Activated T-helper 9 cell treated with anti-CD3 and anti-CD28 coated beads, Interleukin-2, amount 50 U/mL, for 16 hours (primary cell): ENCODE data around the gene LRP1B.

Experiments used
- DNase-seq: peaks from one replicate; pipeline ENCODE4 v3.0.0-alpha.2; 2020; ENCODE audit warnings: low read depth

LRP1B gene

DNA sequence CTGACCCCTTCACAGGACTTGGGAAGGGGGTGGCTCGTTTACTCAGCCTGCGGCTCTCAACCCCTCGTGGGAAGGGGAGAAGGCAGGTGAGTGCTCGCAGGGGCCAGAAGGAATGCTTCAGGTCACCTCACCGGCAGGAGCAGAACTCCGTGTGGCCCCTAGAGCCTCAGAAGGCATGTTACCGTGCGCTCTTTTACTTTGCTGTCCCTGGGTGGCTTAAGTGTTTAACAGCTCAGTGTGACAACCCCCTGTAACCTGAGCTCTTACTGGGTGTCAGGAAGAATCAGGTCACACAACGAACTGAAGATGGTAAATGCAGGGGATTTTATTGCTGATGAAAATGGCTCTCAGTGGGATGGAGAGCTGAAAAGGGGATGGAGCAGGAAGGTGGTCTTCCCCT is 1235.4 kb downstream of the LRP1B start:
- no peak for DNase-seq

DNA sequence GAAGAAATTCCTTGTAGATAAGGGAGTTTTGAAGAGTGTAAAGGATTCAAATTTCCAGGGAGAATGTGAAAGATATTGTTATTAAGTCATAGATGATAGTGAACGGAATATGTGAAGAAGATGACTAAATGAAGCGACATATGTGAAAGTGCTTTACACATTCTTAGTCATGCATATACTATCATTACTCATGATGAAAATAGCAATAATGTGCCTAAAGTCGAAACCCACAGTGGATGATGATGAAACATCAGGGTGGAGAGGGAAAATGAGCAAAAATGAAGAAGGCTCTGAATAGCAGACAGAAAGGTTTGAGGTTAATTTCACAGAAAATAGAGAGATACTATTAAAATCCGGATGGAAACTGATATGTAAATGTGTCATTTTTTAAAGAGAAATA is 1237.1 kb downstream of the LRP1B start:
- no peak for DNase-seq

DNA sequence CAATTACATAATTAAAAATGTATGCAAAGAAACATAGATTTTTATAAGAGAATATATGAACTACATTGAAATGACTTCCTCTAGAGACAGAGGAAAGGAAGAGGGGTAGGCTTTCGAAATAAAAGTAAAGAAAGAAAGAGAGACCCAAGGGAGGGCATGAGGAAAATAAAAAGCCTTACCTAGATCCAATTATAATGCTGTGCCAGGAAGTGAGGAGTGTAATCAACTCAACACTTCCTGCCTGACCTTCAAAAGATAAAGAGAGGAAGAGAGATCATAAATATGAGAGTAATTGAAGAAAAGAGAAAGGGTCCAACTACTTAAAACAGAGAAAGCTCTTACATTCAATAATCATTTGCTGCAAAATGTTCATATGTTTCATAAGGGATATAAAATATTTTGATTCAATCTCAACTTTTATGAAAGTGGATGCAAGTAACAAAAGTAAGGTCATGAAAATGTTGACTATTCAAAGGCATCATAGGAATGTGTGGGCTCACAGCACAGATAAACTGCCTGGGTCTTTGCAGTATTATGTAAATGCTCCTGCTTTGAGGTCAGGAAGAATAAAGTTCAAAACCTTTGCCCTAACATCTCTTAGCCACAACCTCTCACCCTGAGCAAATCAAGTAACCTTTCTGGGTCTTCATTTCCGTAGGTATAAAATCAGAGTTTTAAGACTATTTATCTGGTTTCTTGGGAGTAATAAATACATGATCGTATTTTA is 1237.7 kb downstream of the LRP1B start:
- DNase-seq, result no peak

DNA sequence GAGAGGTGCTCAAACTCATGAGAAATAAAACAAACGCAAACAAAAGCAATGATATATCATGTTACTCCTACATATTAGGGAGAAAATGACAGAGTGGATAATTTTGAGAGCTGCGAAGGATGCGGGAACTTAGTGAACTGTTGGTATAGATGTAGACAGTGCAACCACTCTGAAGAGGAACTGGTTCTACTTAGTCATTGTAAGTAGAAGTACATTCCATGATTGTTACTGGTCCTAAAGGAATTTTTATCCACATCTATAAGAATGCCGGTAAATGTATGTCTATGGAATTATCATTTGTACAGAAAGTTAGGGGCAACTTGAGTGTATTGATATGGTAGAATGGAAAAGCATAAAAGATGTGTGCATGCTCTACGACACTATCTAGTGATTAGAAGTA is 1238.4 kb downstream of the LRP1B start:
- DNase-seq, result no peak

DNA sequence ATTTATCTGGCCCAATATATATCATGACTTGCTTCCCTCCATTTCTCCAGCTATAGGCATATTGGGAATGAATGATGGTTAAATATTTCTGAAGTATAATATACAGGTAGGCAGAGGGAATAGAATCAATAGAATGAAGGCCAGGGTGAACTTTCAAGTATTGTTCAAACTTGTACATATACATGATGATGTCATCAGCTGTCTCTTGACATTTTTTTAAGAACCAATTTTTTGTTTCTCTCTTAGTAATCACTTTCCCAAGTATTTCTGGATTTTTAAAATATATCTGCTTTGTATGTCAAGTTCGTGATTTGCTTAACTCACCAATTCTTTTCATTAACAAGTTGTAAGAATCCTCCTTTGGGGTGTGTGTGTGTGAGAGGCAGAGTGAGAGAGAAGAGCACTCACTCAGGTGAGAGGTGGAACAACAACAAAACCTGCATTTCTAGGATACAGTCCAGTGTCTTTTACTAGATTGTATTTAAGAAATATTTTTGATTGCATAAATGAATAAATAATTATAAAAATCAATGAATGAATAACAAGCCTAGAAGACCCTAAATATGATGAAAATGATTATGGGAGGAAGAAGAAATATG is 1239.1 kb downstream of the LRP1B start:
- DNase-seq, result no peak

DNA sequence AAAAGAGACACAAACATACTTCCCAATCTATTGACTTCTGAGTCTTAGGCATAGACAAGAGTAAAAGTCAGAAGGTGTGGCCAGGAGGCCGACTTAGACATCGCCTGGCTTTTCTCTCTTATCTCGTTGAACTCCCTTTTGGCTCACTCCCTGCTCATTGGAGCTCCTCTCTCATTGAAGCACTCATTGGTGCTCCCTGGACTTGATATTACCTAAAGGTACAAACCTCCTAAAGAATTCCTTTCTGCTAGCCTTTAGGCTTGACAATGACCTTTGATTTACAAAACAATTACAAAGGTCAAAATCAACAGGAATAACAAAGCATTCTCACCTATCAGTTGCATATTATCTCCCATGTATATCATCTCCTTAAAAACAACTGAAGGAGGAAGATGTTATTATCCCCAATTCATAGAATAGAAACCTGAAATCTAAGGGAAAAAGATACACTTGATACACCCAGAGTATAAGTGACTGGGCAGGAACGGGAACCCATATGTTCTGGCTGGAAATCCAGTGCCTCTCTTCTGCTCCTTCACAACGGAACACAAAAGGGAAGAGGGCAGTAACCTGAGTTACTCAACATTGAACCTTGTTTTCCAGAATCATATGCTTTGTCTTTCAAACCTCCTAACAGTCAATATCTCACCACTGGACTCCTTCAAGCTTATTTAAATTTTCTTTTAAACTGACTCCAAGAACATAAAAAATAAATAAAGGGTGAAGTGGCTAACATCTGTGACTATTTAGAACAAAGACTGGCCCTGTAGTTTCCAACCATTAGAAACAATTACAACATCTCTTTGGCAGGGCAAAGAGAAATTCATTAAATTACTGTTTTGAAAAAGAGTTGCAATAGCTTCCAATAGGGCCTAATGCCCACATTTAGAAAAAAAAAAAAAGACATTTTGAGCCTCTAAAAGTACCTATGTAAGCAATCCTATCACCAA is 1247.9 kb downstream of the LRP1B start:
- no peak for DNase-seq

DNA sequence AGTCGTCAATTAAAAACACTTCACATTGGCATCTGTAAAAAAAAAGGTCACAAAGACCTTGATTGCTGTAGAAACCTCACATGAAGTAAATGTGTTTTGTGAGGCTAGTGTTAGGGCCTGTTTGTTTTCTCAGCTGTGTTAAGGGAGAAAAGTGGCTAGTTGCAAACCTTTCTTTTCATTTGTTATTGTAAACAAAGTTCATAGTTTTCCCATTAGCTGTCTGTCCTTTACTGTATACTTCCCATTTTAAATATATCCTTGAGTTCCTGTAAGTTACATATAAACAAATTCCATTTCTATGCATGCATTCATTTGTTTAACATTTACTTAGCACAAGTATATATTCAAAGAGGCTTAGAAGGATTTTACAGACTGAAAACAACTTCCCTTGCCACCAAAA is 1250.2 kb downstream of the LRP1B start:
- DNase-seq, result no peak

DNA sequence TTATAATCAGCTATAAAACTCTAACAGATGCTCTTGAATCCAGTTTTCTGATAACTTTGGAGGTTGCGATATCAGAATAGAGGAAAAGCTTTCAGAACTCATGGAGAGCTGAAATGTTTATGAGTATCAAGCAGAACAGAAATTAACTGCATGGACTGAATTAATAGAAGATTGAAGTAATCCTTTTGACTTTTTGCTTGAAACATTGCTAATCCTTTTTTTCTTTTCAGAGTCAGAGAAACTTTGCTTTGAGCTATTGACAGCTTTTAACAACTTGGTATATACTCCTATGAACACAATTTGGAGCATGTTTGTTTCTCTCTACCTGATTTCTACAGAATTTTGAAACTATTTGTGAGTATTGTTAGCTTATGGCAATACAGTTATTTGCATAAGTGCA is 1254.8 kb downstream of the LRP1B start:
- DNase-seq, result no peak

DNA sequence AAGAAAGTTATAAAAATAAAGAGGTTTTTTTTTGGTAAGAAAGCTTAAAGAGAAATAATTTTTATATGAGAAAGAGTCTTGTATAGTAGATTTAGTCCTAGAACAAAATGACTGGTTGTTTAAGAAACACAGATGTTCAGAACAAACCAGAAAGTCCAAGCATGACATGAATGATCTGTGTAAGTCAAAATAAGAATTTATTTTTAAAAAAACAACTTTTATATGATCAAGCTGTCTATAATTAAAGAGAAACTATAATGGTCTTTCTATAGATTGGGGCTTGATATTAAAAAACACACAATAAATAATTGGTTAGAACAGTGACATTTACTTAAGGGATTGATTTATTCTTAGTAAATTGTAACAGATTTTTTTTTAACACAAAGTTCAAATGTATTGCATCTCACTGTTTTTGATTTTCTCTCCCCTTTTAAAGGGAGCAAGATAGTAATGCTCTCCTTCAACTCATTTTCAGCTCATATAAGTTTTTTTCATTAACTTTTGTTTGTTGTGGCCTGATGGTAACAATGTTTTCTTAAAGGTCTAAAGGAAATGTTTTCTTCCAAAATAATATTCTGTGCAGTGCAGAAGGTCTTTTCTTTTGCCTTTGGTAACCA is 1256.8 kb downstream of the LRP1B start:
- DNase-seq, result no peak

DNA sequence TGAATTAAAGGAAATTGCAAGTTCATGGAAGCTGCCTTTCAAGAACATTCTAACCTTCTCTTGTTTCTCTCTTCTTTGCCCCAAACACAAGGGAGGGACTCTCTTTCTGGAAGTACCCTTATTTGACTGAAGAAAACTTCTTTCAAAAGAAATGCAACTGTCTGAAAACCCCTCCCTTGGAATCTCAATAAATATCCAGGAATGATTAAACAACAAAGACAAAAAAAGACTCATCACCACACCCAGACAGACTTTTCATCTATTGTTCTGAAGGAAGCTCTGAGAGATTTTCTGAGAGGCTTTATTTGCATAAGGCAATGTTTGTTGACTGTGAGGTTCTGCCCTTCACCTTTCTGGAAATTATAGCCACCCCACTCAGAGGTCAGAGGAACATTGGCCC is 1260.9 kb downstream of the LRP1B start:
- DNase-seq, result no peak

DNA sequence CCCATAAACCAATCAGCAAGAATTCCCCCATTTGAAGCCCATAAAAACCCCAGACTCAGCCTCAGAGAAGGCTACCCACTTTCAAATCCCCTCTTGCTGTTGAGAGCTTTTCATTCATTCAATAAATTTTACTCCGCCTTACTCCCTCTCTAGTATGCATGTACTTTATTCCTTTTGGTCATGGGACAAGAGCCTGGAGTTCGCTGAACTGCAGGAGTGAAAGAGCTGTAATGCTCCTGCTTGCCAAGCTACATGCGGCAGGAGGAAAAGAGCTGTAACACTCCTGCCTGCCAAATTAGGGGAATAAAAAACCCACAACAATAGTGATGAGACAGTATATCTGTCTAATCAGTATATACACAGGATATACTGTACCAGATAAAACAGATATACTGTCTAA is 1261.7 kb downstream of the LRP1B start:
- DNase-seq, result no peak

DNA sequence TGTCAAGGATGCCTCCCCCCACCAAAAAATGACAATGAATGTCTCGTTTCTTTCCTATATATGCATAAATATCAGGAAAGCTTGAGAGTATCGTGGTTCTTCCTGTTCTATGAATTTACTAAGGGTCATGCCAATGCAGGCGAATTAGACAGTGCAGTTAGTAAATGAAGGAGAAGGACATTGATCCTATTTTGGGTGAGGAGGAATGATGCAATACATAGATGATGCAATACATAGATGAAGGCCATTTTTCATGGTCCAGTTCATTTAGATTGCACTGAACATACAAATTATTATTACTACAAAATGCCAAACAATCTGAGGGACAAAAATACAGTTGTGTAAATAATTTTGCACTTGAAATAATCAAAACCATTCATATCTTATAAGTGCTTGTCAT is 1265.0 kb downstream of the LRP1B start:
- DNase-seq, result no peak

DNA sequence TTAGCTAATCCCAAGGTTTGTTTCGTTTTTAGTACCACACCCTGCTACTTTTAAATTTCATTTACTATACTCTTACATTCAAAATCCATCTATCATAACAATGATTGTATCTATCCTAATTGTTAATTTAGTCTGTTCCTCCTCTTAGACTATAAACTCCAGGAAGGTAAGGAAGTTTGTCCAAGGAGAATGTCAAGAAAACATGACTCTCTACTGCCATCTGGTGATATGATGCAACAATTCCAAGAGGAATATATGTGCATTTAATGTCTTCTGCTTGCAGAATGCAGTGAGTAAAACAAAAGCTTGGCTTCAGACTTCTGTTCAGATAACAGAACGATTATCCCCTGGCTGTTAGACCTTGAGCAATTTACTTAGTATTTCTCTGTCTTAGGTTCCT is 1267.1 kb downstream of the LRP1B start:
- no peak for DNase-seq

DNA sequence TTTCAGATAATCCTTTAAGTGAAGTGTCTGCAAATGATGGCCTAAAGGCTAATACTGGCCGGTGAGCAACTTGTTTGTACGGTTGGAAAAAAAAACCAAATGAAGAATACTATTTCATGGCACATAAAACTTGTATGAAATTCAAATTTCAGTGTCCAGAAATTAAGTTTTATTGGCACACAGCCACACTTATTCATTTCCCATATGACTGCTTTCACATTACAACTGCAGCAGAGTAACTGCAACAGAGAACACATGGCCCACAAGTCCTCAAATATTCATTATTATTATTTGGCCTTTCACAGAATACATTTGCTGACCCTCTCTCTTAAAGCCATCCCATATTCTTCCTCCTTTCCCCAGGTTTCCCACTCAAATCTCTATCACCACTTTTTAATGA is 1268.6 kb downstream of the LRP1B start:
- DNase-seq, result no peak

DNA sequence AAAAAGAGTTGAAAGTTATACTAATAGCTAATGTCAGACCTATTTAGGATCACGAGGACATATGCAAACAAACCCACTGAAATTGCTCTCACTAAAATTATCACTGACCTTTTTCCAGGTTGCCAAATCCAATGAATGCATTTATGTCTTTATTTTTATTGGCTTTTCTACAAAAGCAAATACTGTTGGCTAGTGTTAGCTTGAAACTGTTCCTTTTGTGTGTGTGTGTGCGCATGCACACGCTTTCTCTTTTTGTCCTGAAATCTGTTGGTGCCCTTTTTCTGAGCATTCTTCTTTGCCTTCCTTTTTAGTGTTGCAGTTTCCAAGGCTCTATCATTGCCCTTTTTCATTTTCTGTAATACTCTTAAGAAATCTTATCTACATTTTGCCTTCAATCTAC is 1269.2 kb downstream of the LRP1B start:
- DNase-seq, result no peak

DNA sequence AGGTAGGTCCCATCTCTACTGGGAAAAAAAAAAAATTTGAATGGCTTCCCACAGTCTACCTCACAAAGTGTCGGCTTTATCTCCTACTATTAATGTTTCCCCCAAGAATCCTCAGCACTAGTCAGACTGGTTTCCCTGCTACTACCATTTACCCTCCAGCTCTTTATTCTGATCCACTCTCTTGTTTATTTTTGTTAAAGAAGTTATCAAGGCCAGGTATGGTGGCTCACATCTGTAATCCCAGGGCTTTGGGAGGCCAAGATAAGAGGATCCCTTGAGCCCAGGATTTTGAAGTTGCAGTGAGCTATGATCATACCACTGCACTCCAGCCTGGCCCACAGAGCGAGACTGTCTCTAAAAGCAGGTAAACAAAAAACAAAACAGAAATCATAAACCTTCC is 1275.3 kb downstream of the LRP1B start:
- no peak for DNase-seq

DNA sequence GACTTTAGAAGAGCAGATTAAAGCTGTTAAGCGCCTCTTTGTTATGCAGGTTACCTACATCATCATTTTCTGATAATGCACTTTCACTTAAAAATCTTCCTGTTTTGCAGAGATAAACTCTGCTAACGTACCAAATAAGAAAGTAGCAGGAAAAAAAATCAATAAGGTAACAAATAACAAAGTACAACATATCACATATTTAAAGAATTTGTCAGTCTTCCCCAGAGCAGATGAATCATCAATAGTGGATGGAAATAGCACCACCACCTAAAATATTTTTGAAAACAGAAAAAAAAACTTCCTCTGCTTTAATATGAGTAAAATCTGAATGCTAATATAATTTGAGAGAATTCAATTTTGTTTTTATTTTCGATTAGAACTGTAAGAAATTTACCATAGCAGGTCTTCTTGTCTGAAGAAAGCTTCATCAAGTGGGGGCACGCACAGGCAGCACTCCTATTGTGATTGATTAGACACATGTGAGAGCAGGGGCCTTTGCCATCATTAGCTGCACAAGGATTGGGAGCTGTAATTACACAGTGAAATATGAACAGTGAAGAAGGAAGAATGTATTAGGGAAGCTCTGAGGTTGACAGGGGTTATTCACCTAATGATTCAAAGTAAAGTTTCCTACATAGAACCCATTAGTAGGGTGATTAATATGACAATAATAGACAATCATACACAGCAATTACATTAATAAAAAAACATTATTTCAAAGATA is 1279.4 kb downstream of the LRP1B start:
- no peak for DNase-seq

DNA sequence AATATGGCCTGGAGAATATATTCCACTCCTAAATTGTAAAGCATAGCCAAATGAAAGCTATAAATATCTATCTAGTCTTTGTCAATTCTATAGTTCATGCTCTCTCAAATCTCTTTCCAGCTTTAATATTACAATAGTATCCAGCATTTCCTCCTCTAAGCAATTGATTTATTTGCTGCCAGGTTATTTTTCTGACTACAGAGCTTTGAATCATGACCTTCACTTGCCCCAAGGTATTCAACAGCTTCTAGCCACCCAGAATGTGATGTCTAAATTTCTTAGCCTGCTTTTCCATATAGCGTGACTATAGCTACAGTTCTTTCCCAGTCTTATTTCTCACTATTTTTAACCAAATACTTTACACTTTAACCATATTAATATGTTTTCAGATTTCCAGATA is 1287.6 kb downstream of the LRP1B start:
- DNase-seq, result no peak

DNA sequence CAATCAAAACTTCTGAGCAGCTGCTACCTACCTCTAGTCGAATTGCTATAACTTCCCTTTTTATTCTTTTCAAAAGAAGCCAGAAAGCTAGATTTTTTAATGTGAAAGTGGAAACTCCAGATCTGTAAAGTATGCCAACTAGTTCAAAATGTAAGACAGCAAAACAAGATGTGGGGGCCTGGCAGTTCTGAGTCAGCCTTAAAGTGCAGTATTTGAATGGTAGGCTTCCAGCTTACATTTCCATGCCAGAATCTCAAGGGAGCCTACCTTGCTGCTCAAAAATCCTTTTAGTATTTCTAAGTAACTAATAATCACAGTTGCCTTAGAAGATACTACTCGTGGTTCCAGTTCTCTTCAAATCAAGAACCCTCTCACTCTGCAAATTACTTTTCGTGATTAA is 1288.7 kb downstream of the LRP1B start:
- DNase-seq, result no peak

DNA sequence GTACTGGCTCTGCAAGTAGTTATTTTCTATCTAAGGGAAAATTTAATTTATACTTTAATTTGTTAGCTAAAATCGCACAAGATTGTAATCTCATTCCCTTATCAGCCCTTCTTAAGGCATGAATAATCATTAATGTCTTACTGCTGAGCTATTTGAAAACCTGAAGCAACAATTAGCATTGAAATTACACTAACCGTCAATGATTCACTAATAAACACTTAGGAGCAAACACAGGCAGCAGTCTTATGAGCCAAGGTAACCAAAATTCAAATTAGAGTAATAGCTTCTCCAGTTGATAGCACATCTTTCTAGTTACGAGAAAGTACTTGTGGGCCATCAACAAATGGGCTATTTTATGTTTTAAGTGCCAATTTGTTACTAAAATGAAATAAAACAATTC is 1289.7 kb downstream of the LRP1B start:
- DNase-seq, result no peak

DNA sequence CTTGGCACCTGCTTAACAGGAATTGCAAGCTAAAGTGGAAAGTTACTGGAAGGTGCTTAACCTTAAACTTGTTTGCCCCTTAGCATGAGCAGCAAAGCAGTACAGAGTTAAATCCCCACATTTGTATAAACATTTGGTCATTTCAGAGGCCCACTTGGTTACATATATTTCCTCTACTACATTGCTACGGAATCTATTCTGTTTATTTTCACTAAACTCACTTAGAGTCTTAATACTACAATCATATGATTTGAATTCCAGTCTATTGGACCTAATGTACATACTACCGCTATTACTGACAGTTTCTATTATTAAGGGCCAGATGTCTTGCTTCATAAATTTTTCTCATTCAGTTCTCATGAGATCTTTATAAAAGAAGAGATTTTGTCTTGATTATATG is 1294.0 kb downstream of the LRP1B start:
- no peak for DNase-seq

DNA sequence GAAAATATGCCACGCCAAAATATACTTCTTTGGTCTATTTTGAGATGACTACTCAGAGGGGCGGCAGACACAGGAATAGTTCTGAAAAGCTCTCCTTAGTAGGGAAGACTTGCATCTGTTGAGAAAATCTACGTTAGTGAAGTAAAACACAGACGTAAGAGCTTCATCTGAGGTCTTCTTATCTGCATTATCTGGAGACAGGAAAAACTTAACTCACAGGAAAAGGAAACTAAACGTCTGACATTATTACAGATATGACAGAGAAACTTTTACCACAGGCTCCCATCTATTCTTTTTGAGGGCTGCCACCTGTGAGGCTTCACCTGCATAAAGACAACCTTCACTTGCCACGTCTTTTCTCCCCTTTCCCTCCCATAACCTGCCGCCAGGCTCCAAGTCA is 1295.7 kb downstream of the LRP1B start:
- DNase-seq, result no peak
